Sigmoid colon (tissue), 7 donors: Measurements from ENCODE around the gene SRSF9. TPM values are rescaled to one million over a fixed set of nuclear protein-coding genes. Genes with fewer than 3 reads are reported as not detected.
A peak's percentile ranks its signal among the peaks of the same experiment; 100 is the strongest.

ENCODE experiments used
- DNase-seq: peaks from one replicate; pipeline ENCODE4 v3.0.0-alpha.2; 2019
- H3K27ac ChIP-seq, 4 donors: fragments of 200-600 bp; sonication (generic); one replicate each; pipeline ENCODE4 v1.5.1; 2016 to 2019; ENCODE audit warnings: mild to moderate bottlenecking in 1 of 4
- H3K27me3 ChIP-seq, 3 donors: fragments of 200-600 bp; sonication (generic); one replicate each; pipeline ENCODE4 v1.5.1; 2019; ENCODE audit warnings: mild to moderate bottlenecking in 1 of 3
- H3K36me3 ChIP-seq, 4 donors: fragments of 200-600 bp; sonication (generic); one replicate each; pipeline ENCODE4 v1.5.1; 2016 to 2019
- H3K4me1 ChIP-seq, 4 donors: fragments of 200-600 bp; sonication (generic); one replicate each; pipeline ENCODE4 v1.5.1; 2017 to 2019
- H3K4me3 ChIP-seq, 4 donors: fragments of 200-600 bp; sonication (generic); one replicate each; pipeline ENCODE4 v1.5.1; 2017 to 2019; ENCODE audit warnings: mild to moderate bottlenecking in 2 of 4, moderate library complexity in 1 of 4
- H3K9me3 ChIP-seq, 4 donors: fragments of 200-600 bp in 3 of 4; sonication (generic) in 3 of 4; one replicate each; pipeline versions ENCODE4 v1.5.1 to v1.6.1; 2013 to 2019
- EP300 ChIP-seq, 4 donors: sonication (generic); formaldehyde crosslinking; IDR thresholded peaks; one replicate each; pipeline ENCODE4 v1.6.1; 2017; ENCODE audit warnings: antibody characterized with exemption in 4 of 4
- POLR2A ChIP-seq, 2 donors: fragments of 450-650 bp; IDR thresholded peaks; one replicate each; pipeline ENCODE4 v1.6.1; 2016; ENCODE audit warnings: antibody characterized with exemption in 2 of 2, mild to moderate bottlenecking in 2 of 2, moderate library complexity in 2 of 2
- POLR2AphosphoS5 ChIP-seq, 4 donors: sonication (generic); formaldehyde crosslinking; IDR thresholded peaks; one replicate each; pipeline ENCODE4 v1.6.1; 2017; ENCODE audit warnings: antibody characterized with exemption in 4 of 4
- WGBS, 2 donors: extraction: QIAGEN DNeasy Blood & Tissue Kit; methylation state at CpG; one replicate each; pipeline ENCODE4 v1.1.7; 2013; 5-methylcytosine and 5-hydroxymethylcytosine counted together
- intact Hi-C: fragments of 100-400 bp; cut with DNase I; formaldehyde crosslinking; loops from one replicate; pipeline ENCODE4 v1.15.1; 2023
- polyA plus RNA-seq, 3 donors: library from polyadenylated mRNA; stranded (reverse); fragments of 200-250 nt; gene quantifications; one replicate each; pipeline ENCODE4 v1.2.3, GENCODE V29; 2013
- total RNA-seq, 4 donors: library from RNA; depleted of rRNA; stranded (reverse); fragments of >200 nt; gene quantifications; one replicate each; pipeline ENCODE4 v1.1.0, GENCODE V29; 2016
- TF ChIP-seq, protein P1 (sequence below), 4 experiments: fragments of 450-650 bp in 3 of 4; fragments of 200-600 bp in 1 of 4; IDR thresholded peaks; one replicate each; pipeline ENCODE4 v1.5.1; 2016 to 2019; ENCODE audit warnings: antibody characterized with exemption in 4 of 4, mild to moderate bottlenecking in 3 of 4, moderate library complexity in 2 of 4
- donor health status: healthy with polysubstance abuse.
- donor health status: Bipolar disorder and iron deficiency.
- donor health status: healthy.

The SRSF9 gene
- total and polyA plus RNA-seq, 7 donors = 41.4 to 187 (median 55.1) TPM

DNA sequence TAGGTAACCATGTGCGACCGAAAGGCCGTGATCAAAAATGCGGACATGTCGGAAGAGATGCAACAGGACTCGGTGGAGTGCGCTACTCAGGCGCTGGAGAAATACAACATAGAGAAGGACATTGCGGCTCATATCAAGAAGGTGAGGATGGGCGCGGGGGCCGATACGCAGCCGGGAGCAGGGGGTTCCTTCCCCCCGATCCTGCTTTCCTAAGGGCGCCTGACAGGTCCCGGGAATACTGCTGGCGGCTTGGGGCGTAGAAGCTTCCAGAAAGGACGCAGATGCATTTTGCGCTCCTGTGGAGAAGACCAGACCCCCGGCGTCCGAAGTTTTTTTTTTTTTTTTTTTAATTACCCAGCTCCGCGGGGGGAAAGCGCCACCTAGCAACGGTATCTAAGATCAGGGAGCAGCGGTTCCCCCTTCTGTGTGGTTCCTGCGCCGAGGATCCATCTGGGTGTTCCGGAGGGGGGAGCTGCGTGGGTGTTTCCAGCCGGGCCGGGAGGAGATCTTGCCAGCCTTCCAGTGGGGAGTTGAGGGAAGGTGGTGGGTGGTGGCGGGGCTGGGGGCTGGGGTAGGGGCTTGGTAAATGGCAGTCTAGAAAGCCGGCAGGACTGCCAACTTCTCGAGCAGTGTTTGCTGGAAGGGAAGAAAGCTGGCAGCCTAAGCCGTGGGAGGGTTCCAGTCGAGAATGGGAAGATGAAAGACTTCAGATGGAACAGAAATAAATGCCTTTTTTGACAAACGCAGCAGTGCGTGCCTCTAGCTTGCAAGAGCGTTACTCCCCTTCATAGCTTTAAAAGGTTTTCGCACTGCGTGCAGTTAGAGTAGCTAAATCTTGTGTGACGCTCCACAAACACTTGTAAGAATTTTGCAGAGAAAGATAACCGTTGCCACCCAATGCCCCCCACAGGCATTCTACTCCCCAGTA is 27.1 kb upstream of the SRSF9 start:
- no peak for TF ChIP-seq EP300 (IDR thresholded peaks at IDR 0.05)
- TF ChIP-seq, protein P1, sequence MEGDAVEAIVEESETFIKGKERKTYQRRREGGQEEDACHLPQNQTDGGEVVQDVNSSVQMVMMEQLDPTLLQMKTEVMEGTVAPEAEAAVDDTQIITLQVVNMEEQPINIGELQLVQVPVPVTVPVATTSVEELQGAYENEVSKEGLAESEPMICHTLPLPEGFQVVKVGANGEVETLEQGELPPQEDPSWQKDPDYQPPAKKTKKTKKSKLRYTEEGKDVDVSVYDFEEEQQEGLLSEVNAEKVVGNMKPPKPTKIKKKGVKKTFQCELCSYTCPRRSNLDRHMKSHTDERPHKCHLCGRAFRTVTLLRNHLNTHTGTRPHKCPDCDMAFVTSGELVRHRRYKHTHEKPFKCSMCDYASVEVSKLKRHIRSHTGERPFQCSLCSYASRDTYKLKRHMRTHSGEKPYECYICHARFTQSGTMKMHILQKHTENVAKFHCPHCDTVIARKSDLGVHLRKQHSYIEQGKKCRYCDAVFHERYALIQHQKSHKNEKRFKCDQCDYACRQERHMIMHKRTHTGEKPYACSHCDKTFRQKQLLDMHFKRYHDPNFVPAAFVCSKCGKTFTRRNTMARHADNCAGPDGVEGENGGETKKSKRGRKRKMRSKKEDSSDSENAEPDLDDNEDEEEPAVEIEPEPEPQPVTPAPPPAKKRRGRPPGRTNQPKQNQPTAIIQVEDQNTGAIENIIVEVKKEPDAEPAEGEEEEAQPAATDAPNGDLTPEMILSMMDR (IDR thresholded peaks at IDR 0.05) = no peak
- TF ChIP-seq POLR2A (IDR thresholded peaks at IDR 0.05) = no peak
- TF ChIP-seq POLR2AphosphoS5 (IDR thresholded peaks at IDR 0.05) = no peak
- Histone ChIP-seq H3K9me3 (no peaks in the 10 kb centered on the region), H3K4me1 (peaks cover 0 to 30% (median 24%) of the 10 kb centered on the region in 4 donors), H3K4me3 (peak overlapping the region; percentile 76 to 99 (median 86)), H3K36me3 (peaks cover 0 to 33% (median 0%) of the 10 kb centered on the region in 4 donors), H3K27ac (peak overlapping the region; percentile 86 to 96 (median 92)), H3K27me3 (no peaks in the 10 kb centered on the region)
- DNase-seq = peak; percentile 84
- 1% methylated on average over 47 of the region's 47 CpGs for WGBS, 2 donors
- intact Hi-C loops = loop anchor here (2.0 to 5.0 kb wide), 2 partner anchors 32 to 86 kb away; partner anchors contain the start of genes COQ5 and POP5

DNA sequence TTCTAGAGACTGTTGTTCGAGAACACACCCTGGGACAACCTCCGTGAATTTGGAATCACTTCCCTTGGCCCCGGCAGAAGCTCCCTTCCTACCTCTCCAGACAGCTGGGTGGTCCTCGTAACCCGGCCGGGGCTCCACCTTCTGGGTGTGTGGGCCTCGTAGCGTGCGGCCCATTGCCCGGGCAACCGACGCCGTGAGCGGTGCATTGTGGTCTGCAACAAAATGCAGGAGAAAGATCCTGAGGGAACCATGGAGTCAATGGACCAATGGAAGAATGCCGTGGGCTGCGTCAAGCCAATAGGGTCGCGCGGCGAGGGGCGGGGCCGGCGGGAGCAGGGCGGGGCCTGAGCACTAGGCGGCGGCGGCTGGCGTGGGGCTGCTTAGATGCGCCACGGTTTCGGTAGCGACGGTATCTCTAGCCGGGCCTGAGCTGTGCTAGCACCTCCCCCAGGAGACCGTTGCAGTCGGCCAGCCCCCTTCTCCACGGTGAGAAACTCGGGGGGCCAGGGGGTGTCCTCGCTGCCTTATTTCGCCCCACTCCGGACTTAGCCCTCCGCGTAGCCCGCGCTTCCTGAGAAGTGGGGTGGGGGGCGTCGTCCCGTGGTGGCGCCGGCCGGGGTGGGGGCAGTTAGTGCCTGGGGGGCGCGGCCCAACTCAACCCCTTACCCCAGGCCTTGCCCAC is 26.3 kb upstream of the SRSF9 start, which contains the start of gene DYNLL1:
Gene DYNLL1, plus strand, starts transcription at position 383 of the 682 bp plus-strand sequence. CDS start 309 bp downstream, outside the sequence.
- H3K36me3 ChIP-seq = peaks cover 0 to 33% (median 0%) of the 10 kb centered on the region in 4 donors
- 0 to 1% methylated on average over 53 of the region's 53 CpGs for WGBS, 2 donors
- H3K4me3 ChIP-seq = peak within 1 kb of the TSS; percentile 76 to 99 (median 86)
- H3K4me1 ChIP-seq = peaks cover 0 to 30% (median 24%) of the 10 kb centered on the region in 4 donors
- peak; percentile 98 for DNase-seq
- TF ChIP-seq, protein P1 (IDR thresholded peaks at IDR 0.05) = peak in 1 of 4 experiments; percentile 7
- TF ChIP-seq POLR2AphosphoS5 (IDR thresholded peaks at IDR 0.05) (peak; percentile 87 to 98 (median 96)), EP300 (IDR thresholded peaks at IDR 0.05) (peak in 1 of 4 donors; percentile 32), POLR2A (IDR thresholded peaks at IDR 0.05) (peak; percentile 84 to 86)
- peak within 1 kb of the TSS; percentile 86 to 96 (median 92) for H3K27ac ChIP-seq
- H3K27me3 ChIP-seq = no peaks in the 10 kb centered on the region
- intact Hi-C loops = loop anchor here (2.0 to 5.0 kb wide), 3 partner anchors 27 to 86 kb away; partner anchors contain the start of genes COQ5, POP5 and SRSF9
- H3K9me3 ChIP-seq = no peaks in the 10 kb centered on the region

DNA sequence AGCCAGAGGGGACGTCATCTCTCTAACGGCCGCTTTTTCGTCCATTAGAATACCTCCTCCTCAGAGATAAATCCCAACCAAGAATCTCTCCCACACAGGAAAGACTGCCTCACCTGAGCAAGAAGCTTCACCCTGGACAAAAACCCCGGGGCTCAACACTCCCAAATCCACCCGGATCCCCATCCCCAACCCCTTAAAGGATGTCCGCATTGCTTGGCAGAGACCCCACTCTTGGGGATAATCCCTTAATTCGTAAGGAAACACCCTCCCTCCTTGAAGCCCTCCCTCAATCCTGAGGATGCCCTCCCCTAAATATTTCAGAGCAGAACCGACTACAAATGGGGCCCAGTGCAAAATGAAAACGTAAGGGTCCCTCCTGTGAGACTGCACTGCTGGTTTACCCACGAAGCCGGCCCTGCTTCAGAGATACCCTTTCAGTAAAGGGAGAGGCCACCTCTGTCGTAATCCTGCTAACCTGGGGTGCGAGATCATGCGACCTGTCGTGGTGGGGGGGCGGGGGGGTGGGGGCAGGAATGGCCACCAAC is 25.7 kb upstream of the SRSF9 start:
- no peak for DNase-seq

More for the DNA sequence above, 25.7 kb upstream of the SRSF9 start:
- H3K27ac ChIP-seq = peak overlapping the region; percentile 86 to 96 (median 92)
- peaks cover 0 to 28% (median 0%) of the 10 kb centered on the region in 4 donors for H3K36me3 ChIP-seq
- peaks cover 0 to 30% (median 24%) of the 10 kb centered on the region in 4 donors for H3K4me1 ChIP-seq
- H3K27me3 ChIP-seq = no peaks in the 10 kb centered on the region
- intact Hi-C loops = loop anchor here (2.0 to 5.0 kb wide), 2 partner anchors 26 to 87 kb away; partner anchors contain the start of genes POP5 and SRSF9
- TF ChIP-seq POLR2A (IDR thresholded peaks at IDR 0.05) = no peak
- TF ChIP-seq POLR2AphosphoS5 (IDR thresholded peaks at IDR 0.05) = no peak
- TF ChIP-seq, protein P1 (IDR thresholded peaks at IDR 0.05) = no peak
- no peak for TF ChIP-seq EP300 (IDR thresholded peaks at IDR 0.05)
- H3K9me3 ChIP-seq = no peaks in the 10 kb centered on the region
- peak overlapping the region; percentile 76 to 99 (median 86) for H3K4me3 ChIP-seq
- 18 to 26% methylated on average over 17 of the region's 17 CpGs for WGBS, 2 donors
